Measurements from ENCODE around the gene CORO2B. TPM values are rescaled to one million over a fixed set of nuclear protein-coding genes. Genes with fewer than 3 reads are reported as not detected.

CORO2B gene
- total RNA-seq, 1 donor from 2014 or later: 1.1 TPM

- TF ChIP-seq, protein P1, sequence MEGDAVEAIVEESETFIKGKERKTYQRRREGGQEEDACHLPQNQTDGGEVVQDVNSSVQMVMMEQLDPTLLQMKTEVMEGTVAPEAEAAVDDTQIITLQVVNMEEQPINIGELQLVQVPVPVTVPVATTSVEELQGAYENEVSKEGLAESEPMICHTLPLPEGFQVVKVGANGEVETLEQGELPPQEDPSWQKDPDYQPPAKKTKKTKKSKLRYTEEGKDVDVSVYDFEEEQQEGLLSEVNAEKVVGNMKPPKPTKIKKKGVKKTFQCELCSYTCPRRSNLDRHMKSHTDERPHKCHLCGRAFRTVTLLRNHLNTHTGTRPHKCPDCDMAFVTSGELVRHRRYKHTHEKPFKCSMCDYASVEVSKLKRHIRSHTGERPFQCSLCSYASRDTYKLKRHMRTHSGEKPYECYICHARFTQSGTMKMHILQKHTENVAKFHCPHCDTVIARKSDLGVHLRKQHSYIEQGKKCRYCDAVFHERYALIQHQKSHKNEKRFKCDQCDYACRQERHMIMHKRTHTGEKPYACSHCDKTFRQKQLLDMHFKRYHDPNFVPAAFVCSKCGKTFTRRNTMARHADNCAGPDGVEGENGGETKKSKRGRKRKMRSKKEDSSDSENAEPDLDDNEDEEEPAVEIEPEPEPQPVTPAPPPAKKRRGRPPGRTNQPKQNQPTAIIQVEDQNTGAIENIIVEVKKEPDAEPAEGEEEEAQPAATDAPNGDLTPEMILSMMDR (IDR thresholded peaks at IDR 0.05; ENCODE audit: unreplicated experiment): no peak
These were observed 52.0 kb downstream of the CORO2B start for GRCh38 chr15:68630836-68631235.

GRCh38 chr15:68631601-68632051 lies 52.8 kb downstream of the CORO2B start:
- Mint-ChIP-seq H3K4me3 (no peak overlapping the region), H3K36me3 (no peaks in the 10 kb centered on the region), H3K9me3 (no peaks in the 10 kb centered on the region), H3K4me1 (peaks cover 3% of the 10 kb centered on the region), H3K27ac (no peak overlapping the region), H3K27me3 (ENCODE audit: low read depth) (peaks cover 10% of the 10 kb centered on the region)
- DNase-seq (ENCODE audit: low spot score in 2 of 2, unreplicated experiment in 2 of 2): no peak
- TF ChIP-seq, protein P1 (IDR thresholded peaks at IDR 0.05; ENCODE audit: unreplicated experiment): no peak

More at GRCh38 chr15:68630836-68631235, 52.0 kb downstream of the CORO2B start:
- no peak overlapping the region for H3K27ac Mint-ChIP-seq
- no peak for DNase-seq (ENCODE audit: low spot score in 2 of 2, unreplicated experiment in 2 of 2)
- peaks cover 5% of the 10 kb centered on the region for H3K4me1 Mint-ChIP-seq
- no peaks in the 10 kb centered on the region for H3K9me3 Mint-ChIP-seq
- no peak overlapping the region for H3K4me3 Mint-ChIP-seq
- peaks cover 17% of the 10 kb centered on the region for H3K27me3 Mint-ChIP-seq (ENCODE audit: low read depth)
- H3K36me3 Mint-ChIP-seq: no peaks in the 10 kb centered on the region

DNA sequence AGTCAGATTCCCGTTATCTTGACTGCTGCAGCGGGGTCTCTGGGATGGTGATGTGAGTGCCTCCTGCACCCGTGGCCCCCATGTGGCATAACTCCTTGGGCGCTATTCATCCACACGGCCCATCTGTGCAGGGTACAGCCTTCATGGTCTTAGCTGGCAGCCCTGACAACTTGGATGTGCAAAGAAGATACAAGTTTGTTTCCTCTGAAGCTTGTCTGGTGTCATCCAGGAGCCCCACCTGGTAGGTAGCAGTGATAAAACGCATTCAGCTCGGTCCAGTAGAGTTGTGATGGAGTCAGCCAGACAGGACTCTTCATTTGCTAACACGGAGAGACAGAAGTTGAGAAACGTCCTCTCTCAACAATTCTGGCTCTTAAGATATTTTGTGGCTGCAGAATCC lies 53.3 kb downstream of the CORO2B start:
- no peaks in the 10 kb centered on the region for H3K9me3 Mint-ChIP-seq
- H3K4me1 Mint-ChIP-seq: peaks cover 3% of the 10 kb centered on the region

GRCh38 chr15:68633231-68634121 lies 54.7 kb downstream of the CORO2B start:
- no peak for DNase-seq (ENCODE audit: low spot score in 2 of 2, unreplicated experiment in 2 of 2)
- no peaks in the 10 kb centered on the region for H3K9me3 Mint-ChIP-seq
- TF ChIP-seq, protein P1 (IDR thresholded peaks at IDR 0.05; ENCODE audit: unreplicated experiment): no peak
- peaks cover 8% of the 10 kb centered on the region for H3K27me3 Mint-ChIP-seq (ENCODE audit: low read depth)
- no peak overlapping the region for H3K4me3 Mint-ChIP-seq
- peaks cover 7% of the 10 kb centered on the region for H3K4me1 Mint-ChIP-seq
- H3K36me3 Mint-ChIP-seq: no peaks in the 10 kb centered on the region
- no peak overlapping the region for H3K27ac Mint-ChIP-seq

More for the DNA sequence above, 53.3 kb downstream of the CORO2B start:
- no peak overlapping the region for H3K4me3 Mint-ChIP-seq
- TF ChIP-seq, protein P1 (IDR thresholded peaks at IDR 0.05; ENCODE audit: unreplicated experiment): no peak
- no peak overlapping the region for H3K27ac Mint-ChIP-seq
- peaks cover 9% of the 10 kb centered on the region for H3K27me3 Mint-ChIP-seq (ENCODE audit: low read depth)
- DNase-seq (ENCODE audit: low spot score in 2 of 2, unreplicated experiment in 2 of 2): no peak
- H3K36me3 Mint-ChIP-seq: no peaks in the 10 kb centered on the region

DNA sequence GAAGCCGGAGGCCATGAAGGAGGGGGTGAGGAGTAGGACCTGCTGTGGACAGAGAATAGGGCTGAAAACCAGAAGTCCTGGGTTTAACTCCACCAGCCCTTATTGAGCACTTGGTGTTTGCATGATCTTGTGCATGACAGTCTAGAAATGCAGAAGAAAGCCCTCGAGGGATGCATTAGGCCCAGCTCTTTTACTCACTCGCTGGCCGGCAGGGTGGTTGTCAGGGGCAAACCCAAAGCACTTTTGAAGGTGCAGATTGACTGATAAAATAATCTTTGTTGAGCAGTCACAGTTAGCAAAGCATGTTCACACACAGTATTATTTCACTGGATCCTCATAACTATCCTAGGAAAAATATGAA lies 55.3 kb downstream of the CORO2B start:
- Mint-ChIP-seq H3K27ac (no peak overlapping the region), H3K27me3 (ENCODE audit: low read depth) (peaks cover 2% of the 10 kb centered on the region), H3K4me1 (peaks cover 9% of the 10 kb centered on the region), H3K9me3 (no peaks in the 10 kb centered on the region), H3K4me3 (no peak overlapping the region), H3K36me3 (no peaks in the 10 kb centered on the region)
- no peak for DNase-seq (ENCODE audit: low spot score in 2 of 2, unreplicated experiment in 2 of 2)
- TF ChIP-seq, protein P1 (IDR thresholded peaks at IDR 0.05; ENCODE audit: unreplicated experiment): no peak

Data from mesothelial cell of epicardium (in vitro differentiated cells).